Cerebellar nuclear complex (tissue), 1 donor: ENCODE results near the gene CFDP1.

Experiments
- DNase-seq, 2 experiments: peaks; one replicate each; lab custom pipeline; 2025; lab: John Stamatoyannopoulos, UW

Gene CFDP1

GRCh38 chr16:75319513-75320411 lies 113.5 kb downstream of the CFDP1 start:
- no peak for DNase-seq

DNA sequence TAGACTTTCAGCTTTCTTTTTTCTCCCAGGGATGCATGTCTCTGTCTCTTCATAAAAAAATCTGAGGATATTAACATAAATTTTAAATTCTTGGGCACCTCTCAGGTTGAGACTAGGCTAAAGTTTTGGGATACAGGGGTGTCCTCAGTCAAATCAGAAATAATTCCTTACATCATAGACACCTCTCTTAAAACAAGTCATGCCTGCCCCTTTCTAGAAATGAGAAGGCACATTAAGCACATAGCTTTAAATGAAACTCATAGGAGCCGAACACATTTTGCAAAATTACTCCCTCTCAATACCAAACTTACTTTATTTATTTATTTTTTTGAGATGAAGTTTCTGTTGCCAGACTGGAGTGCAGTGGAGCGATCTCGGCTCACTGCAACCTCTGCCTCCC lies 114.6 kb downstream of the CFDP1 start:
- no peak for DNase-seq

DNA sequence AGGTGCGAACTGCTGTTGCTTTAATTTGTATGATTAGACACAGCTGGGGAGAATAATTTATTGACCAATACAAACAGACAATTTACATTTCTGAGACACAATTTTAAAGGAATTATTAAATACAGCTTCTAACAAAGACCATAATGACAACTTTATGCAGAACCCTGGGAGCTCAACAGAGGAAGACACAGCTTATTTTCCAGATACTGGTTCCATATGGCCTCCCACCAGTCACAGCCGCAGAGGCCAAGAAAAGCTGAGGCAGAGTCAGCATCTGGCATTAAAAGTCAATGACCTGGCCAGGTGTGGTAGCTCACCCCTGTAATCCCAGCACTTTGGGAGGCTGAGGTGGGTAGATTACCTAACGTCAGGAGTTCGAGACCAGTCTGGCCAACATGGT lies 115.8 kb downstream of the CFDP1 start:
- DNase-seq, result no peak

DNA sequence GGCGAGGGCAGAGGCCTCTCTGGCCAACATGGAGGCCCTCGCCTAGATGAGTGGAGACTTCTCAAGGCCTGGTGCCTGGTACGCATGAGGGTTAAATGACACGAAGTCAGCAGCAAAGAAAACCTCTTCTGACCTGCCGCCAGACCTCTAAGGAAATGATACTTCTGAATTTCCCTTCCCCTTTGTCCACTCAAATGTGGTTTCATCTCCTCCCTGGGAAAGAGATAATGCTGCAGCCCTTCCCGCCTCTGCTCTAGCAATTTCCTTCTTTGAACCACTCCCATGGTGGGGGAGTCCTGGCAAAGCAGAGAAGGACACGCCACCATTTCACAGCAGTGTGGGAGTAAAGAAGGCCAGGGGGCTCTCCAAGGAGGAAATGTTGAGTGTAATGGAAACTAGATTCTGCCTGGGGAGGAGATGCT lies 116.2 kb downstream of the CFDP1 start:
- DNase-seq, result no peak

GRCh38 chr16:75315539-75316306 lies 117.6 kb downstream of the CFDP1 start:
- DNase-seq, result no peak

- DNase-seq, result no peak
These were observed 120.4 kb downstream of the CFDP1 start for GRCh38 chr16:75312875-75313274.

DNA sequence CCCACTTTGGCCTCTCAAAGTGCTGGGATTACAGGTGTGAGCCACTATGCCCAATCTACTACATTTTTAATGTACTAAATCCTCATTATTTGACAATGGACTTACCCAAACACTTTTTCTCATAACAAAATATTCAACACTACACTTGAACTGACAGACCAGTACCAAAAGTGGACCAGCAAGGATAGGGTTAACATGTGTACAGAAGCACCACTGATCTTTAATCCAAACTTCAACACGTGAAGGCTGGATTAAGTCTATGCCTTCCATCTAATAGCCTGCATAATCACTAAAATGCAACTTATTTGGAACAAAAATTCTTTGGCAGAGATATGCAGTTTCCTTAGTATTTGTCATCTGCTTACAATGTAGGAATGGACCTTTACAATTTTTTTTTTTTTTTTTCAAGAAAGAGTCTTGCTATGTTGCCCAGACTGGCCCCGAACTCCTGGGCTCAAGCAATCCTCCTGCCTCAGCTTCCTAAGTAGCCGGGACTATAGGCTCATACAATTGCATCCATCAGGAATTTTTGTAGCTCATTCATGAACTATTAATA lies 121.8 kb downstream of the CFDP1 start:
- DNase-seq, result no peak

DNA sequence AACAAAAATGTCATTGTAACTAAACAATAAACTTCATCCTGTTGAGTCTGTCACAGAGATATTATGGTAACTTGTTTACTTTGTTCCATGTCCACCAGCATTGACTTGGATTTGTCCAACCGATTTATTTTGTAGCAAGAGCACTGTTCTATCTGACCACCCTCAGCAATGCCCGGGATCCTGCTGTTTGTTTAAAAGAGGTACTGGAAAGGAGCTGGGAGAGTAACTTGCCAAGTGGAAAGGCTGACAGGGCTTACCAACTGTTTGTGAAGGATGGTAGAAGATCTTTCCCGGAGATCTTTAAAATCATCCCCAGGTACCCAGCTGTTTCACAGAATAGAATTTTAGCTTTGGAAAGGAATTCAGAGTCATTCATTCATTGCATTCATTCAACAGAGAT lies 122.8 kb downstream of the CFDP1 start:
- no peak for DNase-seq

DNA sequence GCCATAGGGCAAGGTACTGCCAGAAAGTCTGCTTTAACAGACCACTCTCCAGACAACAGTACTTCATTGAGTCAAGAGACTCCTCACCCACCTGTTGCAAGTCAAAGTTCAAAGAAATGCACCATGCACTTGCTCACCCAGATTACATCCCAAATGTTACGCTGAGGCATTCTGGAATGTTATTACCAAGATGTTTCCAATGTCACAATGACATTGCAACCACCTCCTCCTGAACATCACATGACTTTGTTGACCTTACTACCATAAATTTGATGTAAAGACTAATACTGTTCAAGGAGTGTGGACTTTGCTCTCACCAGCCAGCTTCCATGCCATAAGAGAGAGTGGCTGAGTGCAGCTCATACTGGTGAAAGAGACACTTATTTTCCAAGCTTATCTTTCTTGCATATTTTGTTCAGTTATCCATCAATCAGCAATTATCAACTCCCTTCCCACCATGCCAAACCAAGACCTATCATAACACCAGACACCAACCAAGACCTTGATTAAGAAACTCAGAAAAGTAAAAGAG lies 123.3 kb downstream of the CFDP1 start:
- no peak for DNase-seq

- no peak for DNase-seq
These were observed 124.1 kb downstream of the CFDP1 start for GRCh38 chr16:75309156-75309555.

DNA sequence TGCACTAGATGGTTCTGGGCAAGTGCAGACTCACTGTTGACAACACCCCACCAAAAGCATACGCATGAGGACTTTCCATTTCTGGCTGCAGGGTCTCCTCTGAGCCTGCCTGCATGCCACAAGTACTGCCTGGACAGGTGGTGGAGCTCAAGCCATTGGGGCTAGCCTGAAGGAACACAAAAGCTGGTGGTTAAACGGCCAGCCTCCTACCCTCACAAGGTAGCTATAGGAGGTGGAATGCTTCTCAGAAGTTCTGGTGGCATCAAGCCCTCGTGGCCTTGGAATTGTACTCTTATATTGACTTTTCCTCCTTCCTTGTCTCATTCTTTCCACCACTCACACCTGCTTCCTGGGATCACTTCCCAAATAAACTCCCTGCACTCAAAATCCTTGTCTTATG lies 125.3 kb downstream of the CFDP1 start:
- DNase-seq, result no peak

- no peak for DNase-seq
These were observed 125.8 kb downstream of the CFDP1 start for GRCh38 chr16:75307506-75307905.

- DNase-seq, result no peak
These were observed 127.1 kb downstream of the CFDP1 start for GRCh38 chr16:75306099-75306762.

DNA sequence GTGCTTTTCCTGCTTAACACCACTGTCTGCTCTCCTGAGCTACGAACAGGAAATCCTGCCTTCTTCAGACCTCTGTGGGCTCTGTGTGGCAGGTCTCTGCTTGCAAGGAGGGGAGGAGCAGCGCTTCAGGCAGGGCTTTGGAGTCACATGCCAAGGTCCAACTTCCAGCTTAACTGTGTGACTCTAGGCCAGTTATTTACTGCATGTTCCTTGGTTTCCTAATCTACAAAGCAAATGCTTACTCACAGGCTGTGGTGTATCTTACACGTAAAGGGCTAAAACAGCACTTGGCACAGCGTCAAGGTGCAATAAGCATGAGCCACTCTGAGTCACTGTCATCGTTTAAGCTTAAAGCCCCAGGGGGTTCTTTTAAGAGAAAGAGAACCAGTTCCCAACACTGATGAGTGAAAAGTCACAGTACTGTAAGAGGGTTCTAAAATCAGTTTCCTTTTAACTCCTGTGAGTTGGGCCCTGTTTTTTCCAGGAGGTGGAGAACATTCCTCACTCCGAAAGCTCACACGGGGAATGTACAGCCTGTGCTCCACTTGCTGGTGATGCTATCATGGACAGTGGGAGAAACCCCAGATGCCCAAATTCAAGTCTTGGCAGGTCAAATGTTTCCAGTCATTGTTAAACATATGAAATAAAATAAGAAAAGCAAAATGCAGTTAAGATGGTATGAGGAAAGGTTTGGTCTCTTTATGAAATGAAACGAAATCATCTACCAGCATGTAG lies 127.8 kb downstream of the CFDP1 start:
- DNase-seq, result no peak

- DNase-seq, result no peak
These were observed 128.6 kb downstream of the CFDP1 start for GRCh38 chr16:75304521-75305363.

DNA sequence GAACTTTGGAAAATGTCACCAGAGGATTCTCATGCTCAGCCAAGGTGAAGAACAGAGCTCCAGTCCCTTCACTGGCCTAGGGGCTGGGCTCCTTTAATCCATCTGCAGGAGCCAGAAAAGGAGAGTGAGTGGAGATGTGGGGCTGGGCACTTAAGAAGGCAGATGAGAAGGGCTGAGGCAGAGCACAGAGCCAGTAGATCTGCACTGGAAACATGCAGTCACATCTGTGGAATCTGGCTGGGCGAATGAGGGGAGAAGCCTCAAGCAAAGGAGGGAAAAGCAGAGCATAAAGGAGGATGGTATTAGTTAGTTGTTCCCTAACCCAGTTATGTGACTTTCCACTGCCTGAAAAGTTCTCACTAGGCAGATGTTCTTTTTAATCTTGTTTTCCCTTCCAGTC lies 131.5 kb downstream of the CFDP1 start:
- DNase-seq, result no peak

DNA sequence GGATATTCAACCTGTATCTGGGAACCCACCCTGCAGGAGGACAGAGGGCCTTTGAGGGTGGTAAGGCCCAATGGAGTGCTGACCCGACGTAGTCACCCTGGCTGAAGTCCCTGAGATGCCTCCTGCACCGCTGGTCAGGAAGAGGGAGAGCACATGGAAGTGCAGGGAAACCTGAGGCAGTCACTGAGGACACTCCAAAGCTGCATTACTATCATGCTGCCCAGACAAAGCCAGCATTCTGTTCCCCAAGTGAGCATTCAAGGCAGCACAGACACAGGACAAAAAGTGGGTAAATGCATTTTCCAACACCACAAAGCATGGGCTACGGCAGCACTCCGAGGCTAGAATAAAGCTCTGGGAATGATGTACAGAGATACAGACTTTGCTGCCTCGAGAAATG lies 135.0 kb downstream of the CFDP1 start:
- DNase-seq, result no peak

GRCh38 chr16:75296606-75297005 lies 136.7 kb downstream of the CFDP1 start:
- no peak for DNase-seq

DNA sequence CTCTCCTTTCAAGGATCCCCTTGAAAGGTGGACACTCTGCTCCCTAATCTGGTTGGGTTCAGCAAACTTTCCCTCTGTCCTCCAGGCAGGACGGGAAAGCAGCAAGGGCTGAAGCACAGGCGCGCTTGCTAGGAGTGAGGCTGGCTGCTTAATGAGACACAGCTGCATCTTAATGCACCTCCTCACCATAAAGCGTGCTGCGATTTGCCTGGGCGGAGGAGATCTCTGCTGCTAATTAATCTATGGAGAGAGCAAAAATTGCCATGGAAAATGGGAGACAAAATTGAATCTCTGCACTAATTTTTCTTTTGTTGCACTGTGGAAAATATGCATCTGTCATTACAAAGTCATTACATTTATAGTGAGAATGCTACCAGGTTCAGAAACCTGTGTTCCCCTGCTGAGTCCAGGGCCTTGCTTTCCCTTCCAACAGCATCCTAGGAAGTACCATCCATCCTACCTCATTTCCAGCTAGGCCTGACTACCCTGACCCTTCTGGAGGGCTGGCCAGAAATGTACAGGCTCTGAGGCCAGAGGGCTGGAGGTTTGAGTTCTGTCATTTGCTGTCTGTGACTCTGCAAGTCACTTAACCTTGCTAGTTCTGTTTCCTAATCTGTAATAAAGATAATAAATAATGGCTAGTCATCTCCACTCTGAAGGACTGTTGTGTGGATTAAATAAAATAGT lies 138.4 kb downstream of the CFDP1 start:
- DNase-seq, result no peak

- DNase-seq, result no peak
These were observed 139.5 kb downstream of the CFDP1 start for GRCh38 chr16:75293772-75294171.
